ENCODE measurements around the gene C3AR1. TPM values are rescaled to one million over a fixed set of nuclear protein-coding genes. Genes with fewer than 3 reads are reported as not detected.
"Not testable (repeated sequence)": the region's sequence is repeated elsewhere in the genome, so short reads cannot be mapped to it uniquely, and the experiment has no call there.

Gene C3AR1
- 1 to 10 TPM; 5.4 to 5.9 TPM for total RNA-seq

DNA sequence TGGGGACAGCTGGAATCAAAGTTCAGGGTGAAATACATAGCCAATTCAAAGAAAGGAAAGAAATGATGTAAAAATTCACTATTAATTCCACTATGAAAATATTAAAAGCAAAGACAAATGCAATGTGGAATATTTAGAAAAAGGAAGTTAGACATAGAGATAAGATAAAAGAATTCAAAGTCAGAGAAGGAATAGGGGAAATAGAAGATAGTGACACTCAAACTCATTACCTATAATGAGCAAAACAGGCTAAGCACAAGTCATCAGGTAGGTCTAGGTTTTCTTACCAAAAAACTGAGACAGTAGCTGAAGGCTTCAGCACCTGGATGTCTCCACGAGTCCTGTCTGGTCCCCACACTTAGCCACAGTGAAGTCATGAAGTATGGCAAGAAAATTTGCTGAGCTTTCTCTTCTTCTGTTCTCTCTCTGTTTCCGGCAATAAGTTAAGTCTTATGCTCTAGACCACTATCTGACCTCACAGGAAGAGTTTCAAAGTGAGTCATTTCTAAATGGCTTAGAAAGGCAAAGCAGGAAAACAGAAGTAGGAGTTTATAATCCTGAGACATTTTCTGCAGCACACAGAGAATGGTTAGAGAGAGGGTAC is at the start of gene C3AR1:
TSS of gene C3AR1 (minus strand) at position 369 of the 604 bp plus-strand sequence. CDS start 6,174 bp downstream, outside the sequence.
- Mint-ChIP-seq H3K9me3 (no peaks in the 10 kb centered on the region), H3K27me3 (no peaks in the 10 kb centered on the region), H3K4me3 (peak within 1 kb of the TSS; percentile 65), H3K4me1 (peaks cover 34% of the 10 kb centered on the region), H3K36me3 (ENCODE audit: low read depth) (peaks cover 3% of the 10 kb centered on the region), H3K27ac (peak within 1 kb of the TSS; percentile 77)
- peak; percentile 65 for DNase-seq
- POLR2A ChIA-PET: no interaction called here
- CTCF ChIA-PET: interaction anchor here (1.0 to 1.7 kb wide), 5 partner anchors 9 to 107 kb away, joined by 3 to 8 read pairs (median 6); no protein-coding TSS in a partner anchor

- H3K27me3 Mint-ChIP-seq; CTCF ChIA-PET; DNase-seq; H3K36me3 Mint-ChIP-seq (ENCODE audit: low read depth); H3K27ac Mint-ChIP-seq; H3K4me1 Mint-ChIP-seq; POLR2A ChIA-PET; H3K9me3 Mint-ChIP-seq; H3K4me3 Mint-ChIP-seq: not testable (repeated sequence)
Observed at GRCh38 chr12:8113117-8113516, 47.0 kb upstream of the C3AR1 start.

GRCh38 chr12:8108808-8109398 is 42.7 kb upstream of the C3AR1 start:
- ChIA-PET CTCF (interaction anchor here (0.8 to 1.3 kb wide), 5 partner anchors 14 to 123 kb away, joined by 3 to 7 read pairs (median 4); partner anchors contain the start of gene CLEC4A), POLR2A (no interaction called here)
- peaks cover 25% of the 10 kb centered on the region for H3K36me3 Mint-ChIP-seq (ENCODE audit: low read depth)
- peak; percentile 88 for DNase-seq
- no peaks in the 10 kb centered on the region for H3K27me3 Mint-ChIP-seq
- no peak overlapping the region for H3K4me3 Mint-ChIP-seq
- H3K4me1 Mint-ChIP-seq: peaks cover 4% of the 10 kb centered on the region
- H3K9me3 Mint-ChIP-seq: no peaks in the 10 kb centered on the region
- no peak overlapping the region for H3K27ac Mint-ChIP-seq

- H3K27ac Mint-ChIP-seq: no peak overlapping the region
- H3K4me3 Mint-ChIP-seq: no peak overlapping the region
- H3K9me3 Mint-ChIP-seq: no peaks in the 10 kb centered on the region
- DNase-seq: no peak
- no peaks in the 10 kb centered on the region for H3K27me3 Mint-ChIP-seq
- ChIA-PET POLR2A (no interaction called here), CTCF (interaction anchor here (1.3 kb wide), 1 partner anchor 55 kb away, joined by 4 read pairs; no protein-coding TSS in a partner anchor)
- peaks cover 8% of the 10 kb centered on the region for H3K4me1 Mint-ChIP-seq
- H3K36me3 Mint-ChIP-seq (ENCODE audit: low read depth): peaks cover 58% of the 10 kb centered on the region
Observed at GRCh38 chr12:8099235-8099634, 33.1 kb upstream of the C3AR1 start.

GRCh38 chr12:8096281-8096915 is 30.2 kb upstream of the C3AR1 start:
- peak overlapping the region; percentile 5 for H3K27ac Mint-ChIP-seq
- DNase-seq: no peak
- CTCF ChIA-PET: interaction anchor here (1.4 kb wide), 1 partner anchor 19 kb away, joined by 5 read pairs; no protein-coding TSS in a partner anchor
- no peaks in the 10 kb centered on the region for H3K27me3 Mint-ChIP-seq
- no peak overlapping the region for H3K4me3 Mint-ChIP-seq
- peaks cover 73% of the 10 kb centered on the region for H3K36me3 Mint-ChIP-seq (ENCODE audit: low read depth)
- POLR2A ChIA-PET: no interaction called here
- no peaks in the 10 kb centered on the region for H3K9me3 Mint-ChIP-seq
- H3K4me1 Mint-ChIP-seq: peaks cover 8% of the 10 kb centered on the region

DNA sequence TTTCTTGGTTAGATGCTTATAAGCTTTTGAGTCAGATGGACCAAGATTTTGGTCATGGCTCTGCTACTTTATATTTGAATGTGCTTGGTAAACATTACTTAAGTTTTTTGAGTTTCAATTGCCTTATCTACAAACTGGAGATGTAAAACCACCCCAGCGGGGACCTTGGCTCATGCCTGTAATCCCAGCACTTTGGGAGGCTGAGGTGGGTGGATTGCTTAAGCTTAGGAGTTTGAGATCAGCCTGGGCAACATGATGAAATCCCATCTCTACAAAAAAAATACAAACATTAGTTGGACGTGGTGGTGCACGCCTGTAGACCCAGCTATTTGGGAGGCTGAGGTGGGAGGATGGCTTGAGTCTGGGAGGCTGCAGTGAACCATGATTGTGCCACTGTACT is 27.1 kb upstream of the C3AR1 start:
- no peaks in the 10 kb centered on the region for H3K27me3 Mint-ChIP-seq
- H3K4me1 Mint-ChIP-seq: peaks cover 24% of the 10 kb centered on the region
- ChIA-PET POLR2A (no interaction called here), CTCF (interaction anchor here (1.1 kb wide), 1 partner anchor 15 kb away, joined by 3 read pairs; no protein-coding TSS in a partner anchor)
- H3K36me3 Mint-ChIP-seq (ENCODE audit: low read depth): peaks cover 78% of the 10 kb centered on the region
- H3K4me3 Mint-ChIP-seq: no peak overlapping the region
- no peak overlapping the region for H3K27ac Mint-ChIP-seq
- no peak for DNase-seq
- H3K9me3 Mint-ChIP-seq: no peaks in the 10 kb centered on the region

GRCh38 chr12:8089716-8090115 is 23.6 kb upstream of the C3AR1 start:
- Mint-ChIP-seq H3K27me3 (no peaks in the 10 kb centered on the region), H3K9me3 (no peaks in the 10 kb centered on the region), H3K27ac (no peak overlapping the region), H3K4me3 (no peak overlapping the region), H3K36me3 (ENCODE audit: low read depth) (peaks cover 62% of the 10 kb centered on the region), H3K4me1 (peaks cover 41% of the 10 kb centered on the region)
- DNase-seq: no peak
- POLR2A ChIA-PET: no interaction called here
- CTCF ChIA-PET: no interaction called here

- POLR2A ChIA-PET, H3K9me3 Mint-ChIP-seq, H3K27me3 Mint-ChIP-seq, H3K4me3 Mint-ChIP-seq, CTCF ChIA-PET, DNase-seq: not testable (repeated sequence)
- Mint-ChIP-seq H3K36me3 (ENCODE audit: low read depth) (peaks cover 62% of the 10 kb centered on the region), H3K27ac (peak overlapping the region; percentile 93), H3K4me1 (peaks cover 45% of the 10 kb centered on the region)
Observed at GRCh38 chr12:8089277-8089676, 23.1 kb upstream of the C3AR1 start.

DNA sequence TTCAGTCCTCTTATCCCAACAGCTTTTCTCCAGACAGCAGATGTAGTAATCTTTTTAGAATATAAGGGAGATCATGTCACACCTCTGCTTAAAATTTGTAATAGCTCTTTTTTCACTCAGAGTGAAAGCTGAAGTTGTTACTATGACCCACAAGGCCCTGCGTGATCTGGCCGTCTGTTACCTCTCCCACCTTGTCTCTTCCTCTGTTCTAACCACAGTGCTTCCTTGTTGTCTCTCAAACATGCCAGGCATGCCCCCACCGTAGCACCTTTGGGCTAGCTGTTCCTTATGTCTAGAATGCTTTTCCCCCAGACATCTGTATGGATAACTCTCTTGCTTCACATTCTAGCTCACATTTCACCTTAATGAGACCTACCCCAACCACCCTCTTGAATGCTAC is 22.4 kb upstream of the C3AR1 start:
- Mint-ChIP-seq H3K36me3 (ENCODE audit: low read depth) (peaks cover 64% of the 10 kb centered on the region), H3K9me3 (no peaks in the 10 kb centered on the region), H3K4me1 (peaks cover 52% of the 10 kb centered on the region), H3K27ac (peak overlapping the region; percentile 93), H3K27me3 (no peaks in the 10 kb centered on the region), H3K4me3 (peak overlapping the region; percentile 70)
- POLR2A ChIA-PET: no interaction called here
- CTCF ChIA-PET: interaction anchor here (0.5 to 1.0 kb wide), 3 partner anchors 10 to 1085 kb away, joined by 3 to 5 read pairs (median 3); no protein-coding TSS in a partner anchor
- peak; percentile 53 for DNase-seq

GRCh38 chr12:8087666-8088065 is 21.5 kb upstream of the C3AR1 start:
- no peak for DNase-seq
- CTCF ChIA-PET: interaction anchor here (1.0 kb wide), 1 partner anchor 9 kb away, joined by 3 read pairs; no protein-coding TSS in a partner anchor
- H3K4me3 Mint-ChIP-seq: peak overlapping the region; percentile 70
- no peaks in the 10 kb centered on the region for H3K27me3 Mint-ChIP-seq
- peaks cover 57% of the 10 kb centered on the region for H3K4me1 Mint-ChIP-seq
- peak overlapping the region; percentile 93 for H3K27ac Mint-ChIP-seq
- H3K36me3 Mint-ChIP-seq (ENCODE audit: low read depth): peaks cover 59% of the 10 kb centered on the region
- POLR2A ChIA-PET: no interaction called here
- H3K9me3 Mint-ChIP-seq: no peaks in the 10 kb centered on the region

DNA sequence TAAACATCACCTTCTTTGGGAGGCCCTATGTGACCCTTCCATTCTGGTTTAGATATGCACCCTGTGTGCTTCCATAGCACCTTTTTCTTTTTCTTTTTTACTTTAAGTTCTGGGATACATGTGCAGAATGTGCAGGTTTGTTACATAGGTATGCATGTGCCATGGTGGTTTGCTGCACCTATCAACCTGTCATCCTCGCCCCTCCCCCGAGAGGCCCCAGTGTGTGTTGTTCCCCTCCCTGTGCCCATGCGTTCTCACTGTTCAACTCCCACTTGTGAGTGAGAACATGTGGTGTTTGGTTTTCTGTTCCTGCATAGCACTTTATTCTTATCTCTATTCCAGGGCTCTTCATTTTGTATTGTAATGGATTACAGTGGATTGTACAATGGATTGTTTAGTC is 18.2 kb upstream of the C3AR1 start:
- H3K4me1 Mint-ChIP-seq: peaks cover 67% of the 10 kb centered on the region
- POLR2A ChIA-PET, H3K27me3 Mint-ChIP-seq, H3K9me3 Mint-ChIP-seq: not testable (repeated sequence)
- peak overlapping the region; percentile 98 for H3K4me3 Mint-ChIP-seq
- CTCF ChIA-PET: interaction anchor here (0.7 to 1.5 kb wide), 2 partner anchors 39 to 144 kb away, joined by 3 to 5 read pairs; no protein-coding TSS in a partner anchor
- peaks cover 35% of the 10 kb centered on the region for H3K36me3 Mint-ChIP-seq (ENCODE audit: low read depth)
- DNase-seq: peak; percentile 12
- peak overlapping the region; percentile 99 for H3K27ac Mint-ChIP-seq

DNA sequence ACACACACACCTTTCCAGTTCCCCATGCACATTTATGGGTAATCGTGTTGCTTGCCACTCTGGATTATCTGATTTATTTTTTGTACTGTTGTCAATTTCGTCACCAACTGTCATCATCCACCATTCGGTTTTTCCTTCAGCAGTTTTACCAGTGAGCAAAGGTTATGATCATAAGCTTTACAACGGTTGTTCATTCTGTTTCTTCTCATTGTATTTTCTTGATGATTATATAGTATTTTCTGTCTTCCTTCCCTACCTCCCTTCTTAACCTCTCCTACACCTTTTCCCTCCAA is 16.6 kb upstream of the C3AR1 start:
- H3K4me3 Mint-ChIP-seq: peak overlapping the region; percentile 98
- ChIA-PET POLR2A (no interaction called here), CTCF (interaction anchor here (1.2 to 1.5 kb wide), 2 partner anchors 37 to 149 kb away, joined by 3 to 4 read pairs; no protein-coding TSS in a partner anchor)
- DNase-seq: no peak
- H3K4me1 Mint-ChIP-seq: peaks cover 60% of the 10 kb centered on the region
- no peaks in the 10 kb centered on the region for H3K27me3 Mint-ChIP-seq
- H3K9me3 Mint-ChIP-seq: no peaks in the 10 kb centered on the region
- peaks cover 27% of the 10 kb centered on the region for H3K36me3 Mint-ChIP-seq (ENCODE audit: low read depth)
- peak overlapping the region; percentile 99 for H3K27ac Mint-ChIP-seq

GRCh38 chr12:8081251-8081920 is 15.2 kb upstream of the C3AR1 start:
- H3K27me3 Mint-ChIP-seq: no peaks in the 10 kb centered on the region
- ChIA-PET POLR2A (interaction anchor here (0.5 kb wide), 1 partner anchor 974 kb away, joined by 3 read pairs; no protein-coding TSS in a partner anchor), CTCF (no interaction called here)
- DNase-seq: peak; percentile 31
- H3K4me3 Mint-ChIP-seq: peak overlapping the region; percentile 98
- H3K9me3 Mint-ChIP-seq: no peaks in the 10 kb centered on the region
- peaks cover 54% of the 10 kb centered on the region for H3K4me1 Mint-ChIP-seq
- peaks cover 24% of the 10 kb centered on the region for H3K36me3 Mint-ChIP-seq (ENCODE audit: low read depth)
- peak overlapping the region; percentile 99 for H3K27ac Mint-ChIP-seq

Data from activated CD4-positive, alpha-beta T cell treated with anti-CD3 and anti-CD28 coated beads, Interleukin-2, amount 10 ng/mL, durations not matched to agents 7 days and 5 days (primary cell).